GM19035 (cell line): ENCODE measurements around the gene COLGALT1.
A peak's percentile ranks its signal among the peaks of the same experiment; 100 is the strongest.
"Not testable (repeated sequence)": the region's sequence is repeated elsewhere in the genome, so short reads cannot be mapped to it uniquely, and the experiment has no call there.

Experiments
- ATAC-seq: cut with Tn5 transposase; IDR thresholded peaks from one replicate; pipeline ENCODE4 v1.9.1; 2021; ENCODE audit not compliant: unreplicated experiment

COLGALT1 gene

GRCh38 chr19:17532557-17532956, 22.9 kb upstream of the COLGALT1 start:
- ATAC-seq, result no peak

GRCh38 chr19:17534767-17535166, 20.7 kb upstream of the COLGALT1 start:
- no peak for ATAC-seq

GRCh38 chr19:17536955-17537354, 18.5 kb upstream of the COLGALT1 start:
- ATAC-seq, result no peak

- no peak for ATAC-seq
Observed at GRCh38 chr19:17538684-17539237, 16.7 kb upstream of the COLGALT1 start.

- no peak for ATAC-seq
Observed at GRCh38 chr19:17539238-17540117, 16.0 kb upstream of the COLGALT1 start.

- ATAC-seq, result no peak
Observed at GRCh38 chr19:17540174-17540573, 15.3 kb upstream of the COLGALT1 start.

GRCh38 chr19:17541184-17541759, 14.2 kb upstream of the COLGALT1 start:
- no peak for ATAC-seq

- no peak for ATAC-seq
Observed at GRCh38 chr19:17542042-17542441, 13.4 kb upstream of the COLGALT1 start.

- ATAC-seq, result no peak
Observed at GRCh38 chr19:17542793-17543582, 12.5 kb upstream of the COLGALT1 start.

- no peak for ATAC-seq
Observed at GRCh38 chr19:17543986-17544385, 11.5 kb upstream of the COLGALT1 start.

- ATAC-seq, result no peak
Observed at GRCh38 chr19:17544418-17544817, 11.0 kb upstream of the COLGALT1 start.

- no peak for ATAC-seq
Observed at GRCh38 chr19:17548145-17548544, 7.3 kb upstream of the COLGALT1 start.

- no peak for ATAC-seq
Observed at GRCh38 chr19:17549085-17549740, 6.2 kb upstream of the COLGALT1 start.

GRCh38 chr19:17550076-17550667, 5.3 kb upstream of the COLGALT1 start:
- no peak for ATAC-seq

- not testable (repeated sequence) for ATAC-seq
Observed at GRCh38 chr19:17552735-17553134, 2.7 kb upstream of the COLGALT1 start.

- no peak for ATAC-seq
Observed at GRCh38 chr19:17553256-17553655, 2.2 kb upstream of the COLGALT1 start.

- peak; percentile 6 for ATAC-seq
Observed at GRCh38 chr19:17554968-17555479, 425 bp upstream of the COLGALT1 start.

- peak; percentile 35 for ATAC-seq
Observed at GRCh38 chr19:17555929-17556813, 722 bp downstream of the COLGALT1 start.

GRCh38 chr19:17556995-17557394, 1.5 kb downstream of the COLGALT1 start:
- no peak for ATAC-seq
